ENCODE measurements around the gene TLE2.
"Not testable (repeated sequence)": the region's sequence is repeated elsewhere in the genome, so short reads cannot be mapped to it uniquely, and the experiment has no call there.

The TLE2 gene

DNA sequence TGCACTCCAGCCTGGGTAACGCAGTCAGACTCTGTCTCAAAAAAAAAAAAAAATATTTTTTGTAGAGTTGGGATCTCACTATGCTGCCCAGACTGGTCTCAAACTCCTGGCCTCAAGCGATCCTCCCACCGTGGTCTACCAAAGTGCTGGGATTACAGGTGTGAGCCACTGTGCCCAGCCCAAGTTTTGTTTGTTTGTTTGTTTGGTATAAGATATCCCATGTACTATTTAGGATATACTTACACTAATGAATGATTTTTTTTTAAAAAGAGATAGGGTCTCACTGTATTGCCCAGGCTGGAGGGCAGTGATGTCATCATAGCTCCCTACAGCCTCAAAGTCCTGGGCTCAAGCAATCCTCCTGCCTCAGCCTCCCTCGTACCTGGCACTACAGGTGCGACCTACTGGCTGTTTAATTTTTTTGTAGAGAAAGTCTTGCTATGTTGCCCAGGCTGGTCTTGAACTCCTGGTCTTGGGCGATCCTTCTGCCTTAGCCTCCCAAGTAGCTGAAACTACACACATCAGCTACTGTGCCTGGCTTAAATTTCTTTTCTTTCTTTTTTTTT lies 27.8 kb downstream of the TLE2 start:
- TF ChIP-seq, protein P1, sequence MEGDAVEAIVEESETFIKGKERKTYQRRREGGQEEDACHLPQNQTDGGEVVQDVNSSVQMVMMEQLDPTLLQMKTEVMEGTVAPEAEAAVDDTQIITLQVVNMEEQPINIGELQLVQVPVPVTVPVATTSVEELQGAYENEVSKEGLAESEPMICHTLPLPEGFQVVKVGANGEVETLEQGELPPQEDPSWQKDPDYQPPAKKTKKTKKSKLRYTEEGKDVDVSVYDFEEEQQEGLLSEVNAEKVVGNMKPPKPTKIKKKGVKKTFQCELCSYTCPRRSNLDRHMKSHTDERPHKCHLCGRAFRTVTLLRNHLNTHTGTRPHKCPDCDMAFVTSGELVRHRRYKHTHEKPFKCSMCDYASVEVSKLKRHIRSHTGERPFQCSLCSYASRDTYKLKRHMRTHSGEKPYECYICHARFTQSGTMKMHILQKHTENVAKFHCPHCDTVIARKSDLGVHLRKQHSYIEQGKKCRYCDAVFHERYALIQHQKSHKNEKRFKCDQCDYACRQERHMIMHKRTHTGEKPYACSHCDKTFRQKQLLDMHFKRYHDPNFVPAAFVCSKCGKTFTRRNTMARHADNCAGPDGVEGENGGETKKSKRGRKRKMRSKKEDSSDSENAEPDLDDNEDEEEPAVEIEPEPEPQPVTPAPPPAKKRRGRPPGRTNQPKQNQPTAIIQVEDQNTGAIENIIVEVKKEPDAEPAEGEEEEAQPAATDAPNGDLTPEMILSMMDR (IDR thresholded peaks at IDR 0.05), result no peak
- no peak overlapping the region for H3K27ac ChIP-seq
- no peak for DNase-seq (ENCODE audit: low spot score)
- H3K4me3 ChIP-seq, result no peak overlapping the region

DNA sequence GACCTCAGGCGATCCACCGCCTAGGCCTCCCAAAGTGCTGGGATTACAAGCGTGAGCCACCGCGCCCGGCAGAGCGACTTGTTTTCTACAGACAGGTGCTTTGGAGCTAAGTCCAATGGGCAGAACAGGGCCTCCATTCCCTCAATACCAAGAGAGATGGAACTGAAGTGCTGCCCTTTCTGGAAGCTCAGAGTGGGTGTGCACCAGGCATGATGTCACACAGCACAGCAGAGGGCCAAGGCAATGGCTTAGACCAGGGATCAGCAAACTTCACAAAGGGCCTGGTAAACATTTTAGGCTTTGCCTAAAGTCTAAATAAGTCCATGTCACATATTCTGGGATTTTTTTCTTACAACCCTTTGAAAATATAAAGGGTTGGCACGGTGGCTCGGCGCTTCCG lies 30.4 kb downstream of the TLE2 start:
- DNase-seq (ENCODE audit: low spot score), result no peak
- TF ChIP-seq, protein P1 (IDR thresholded peaks at IDR 0.05), result no peak
- no peak overlapping the region for H3K27ac ChIP-seq
- H3K4me3 ChIP-seq, result no peak overlapping the region

DNA sequence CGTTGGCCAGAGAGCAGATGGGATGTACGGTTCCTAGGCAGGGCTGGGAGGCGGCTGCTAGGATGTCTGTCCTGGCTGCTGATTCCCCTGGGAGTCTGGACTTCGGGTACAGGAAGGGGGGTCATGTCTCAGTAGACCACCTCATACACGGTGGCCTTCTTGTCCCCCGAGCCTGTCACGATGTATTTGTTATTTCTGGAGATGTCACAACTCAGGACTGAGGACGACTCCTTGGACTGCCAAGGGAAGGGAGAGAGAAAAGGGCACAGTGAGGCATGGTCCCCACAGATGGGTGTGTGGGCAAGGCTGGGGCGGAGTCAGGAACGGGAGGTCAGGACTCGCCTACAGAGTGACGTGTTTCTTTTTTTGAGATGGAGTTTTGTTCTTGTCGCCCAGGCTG lies 31.4 kb downstream of the TLE2 start:
- Histone ChIP-seq H3K27ac (no peak overlapping the region), H3K4me3 (no peak overlapping the region)
- DNase-seq (ENCODE audit: low spot score), result no peak
- TF ChIP-seq, protein P1 (IDR thresholded peaks at IDR 0.05), result no peak

DNA sequence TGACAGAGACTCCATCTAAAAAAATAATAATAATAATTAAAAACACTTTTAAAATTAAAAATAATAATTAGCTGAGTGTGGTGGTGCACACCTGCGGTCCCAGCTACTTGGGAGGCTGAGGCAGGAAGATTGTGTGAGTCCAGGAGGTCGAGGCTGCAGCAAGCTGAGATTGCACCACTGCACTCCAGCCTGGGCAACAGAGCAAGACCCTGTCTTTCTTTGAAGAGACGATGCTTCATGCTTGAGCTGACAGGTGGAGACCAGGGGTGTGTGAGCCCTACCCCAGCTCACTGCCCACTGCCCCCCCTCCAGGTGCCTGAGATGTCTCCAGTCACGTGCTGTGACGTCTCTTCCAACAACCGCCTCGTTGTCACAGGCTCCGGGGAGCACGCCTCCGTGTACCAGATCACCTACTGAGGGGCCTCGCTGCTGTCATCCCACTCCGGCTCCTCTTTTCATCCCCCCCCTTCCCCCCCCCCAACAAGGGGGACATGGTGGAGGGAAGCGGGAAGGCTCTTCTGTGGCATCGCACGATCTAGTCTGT lies 34.4 kb downstream of the TLE2 start:
- Histone ChIP-seq H3K4me3 (no peak overlapping the region), H3K27ac (no peak overlapping the region)
- TF ChIP-seq, protein P1 (IDR thresholded peaks at IDR 0.05), result no peak
- DNase-seq (ENCODE audit: low spot score), result no peak

DNA sequence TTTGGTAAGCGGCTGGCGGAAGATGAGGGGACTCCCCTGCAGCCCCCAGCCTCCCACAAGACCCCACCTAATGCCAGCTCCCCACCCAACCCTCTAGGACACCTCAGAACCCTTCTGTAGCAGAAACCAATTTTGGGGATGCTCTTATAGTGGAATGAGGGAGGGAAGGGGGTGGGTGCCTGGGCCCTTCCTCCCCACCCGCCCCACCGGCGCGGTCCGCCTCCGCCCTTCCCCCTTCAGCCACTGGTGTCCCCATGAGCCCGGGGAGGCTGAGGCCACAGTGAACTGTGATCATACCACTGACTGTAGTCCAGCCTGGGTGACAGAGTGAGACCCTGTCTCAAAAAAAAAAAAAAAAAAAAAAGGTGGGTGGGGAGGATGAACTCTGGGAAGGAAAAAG lies 35.5 kb downstream of the TLE2 start:
- DNase-seq (ENCODE audit: low spot score), result no peak
- Histone ChIP-seq H3K27ac (no peak overlapping the region), H3K4me3 (no peak overlapping the region)
- TF ChIP-seq, protein P1 (IDR thresholded peaks at IDR 0.05), result no peak

DNA sequence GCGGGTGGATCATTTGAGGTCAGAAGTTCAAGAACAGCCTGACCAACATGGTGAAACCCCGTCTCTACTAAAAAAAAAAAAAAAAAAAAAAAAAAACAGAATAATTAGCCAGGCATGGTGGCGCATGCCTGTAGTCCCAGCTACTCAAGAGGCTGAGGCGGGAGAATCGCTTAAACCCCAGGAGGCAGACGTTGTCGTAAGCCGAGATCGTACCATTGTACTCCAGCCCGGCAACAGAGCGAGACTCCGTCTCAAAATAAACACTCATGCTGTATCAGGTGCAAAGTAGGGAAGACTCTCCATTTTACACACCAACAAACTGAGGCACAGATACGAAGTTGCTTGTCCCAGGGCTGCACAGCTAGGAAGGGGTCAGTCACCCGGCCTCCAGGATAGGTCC lies 36.1 kb downstream of the TLE2 start:
- TF ChIP-seq, protein P1 (IDR thresholded peaks at IDR 0.05), result no peak
- no peak overlapping the region for H3K27ac ChIP-seq
- DNase-seq (ENCODE audit: low spot score), result no peak
- no peak overlapping the region for H3K4me3 ChIP-seq

DNA sequence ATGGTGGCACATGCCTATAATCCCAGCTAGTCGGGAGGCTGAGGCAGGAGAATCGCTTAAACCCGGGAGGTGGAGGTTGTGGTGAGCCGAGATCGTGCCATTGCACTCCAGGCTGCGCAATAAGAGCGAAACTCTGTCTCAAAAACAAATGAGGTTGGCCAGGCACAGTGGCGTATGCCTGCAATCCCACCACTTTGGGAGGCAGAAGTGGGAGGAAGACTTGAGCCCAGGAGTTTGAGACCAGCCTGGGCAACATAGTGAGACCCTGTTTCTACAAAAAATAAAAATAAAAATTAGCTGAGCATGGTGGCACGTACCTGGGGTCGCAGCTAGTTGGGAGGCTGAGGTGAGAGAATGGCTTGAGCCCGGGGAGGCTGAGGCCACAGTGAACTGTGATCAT lies 36.7 kb downstream of the TLE2 start:
- H3K4me3 ChIP-seq; H3K27ac ChIP-seq; DNase-seq (ENCODE audit: low spot score): not testable (repeated sequence)
